GM21526 (cell line): ENCODE measurements around the gene MAF.

Experiments
- ATAC-seq: cut with Tn5 transposase; IDR thresholded peaks from one replicate; pipeline ENCODE4 v1.9.1; 2021; ENCODE audit warnings: moderate library complexity; ENCODE audit not compliant: unreplicated experiment, low FRiP score

The MAF gene

DNA sequence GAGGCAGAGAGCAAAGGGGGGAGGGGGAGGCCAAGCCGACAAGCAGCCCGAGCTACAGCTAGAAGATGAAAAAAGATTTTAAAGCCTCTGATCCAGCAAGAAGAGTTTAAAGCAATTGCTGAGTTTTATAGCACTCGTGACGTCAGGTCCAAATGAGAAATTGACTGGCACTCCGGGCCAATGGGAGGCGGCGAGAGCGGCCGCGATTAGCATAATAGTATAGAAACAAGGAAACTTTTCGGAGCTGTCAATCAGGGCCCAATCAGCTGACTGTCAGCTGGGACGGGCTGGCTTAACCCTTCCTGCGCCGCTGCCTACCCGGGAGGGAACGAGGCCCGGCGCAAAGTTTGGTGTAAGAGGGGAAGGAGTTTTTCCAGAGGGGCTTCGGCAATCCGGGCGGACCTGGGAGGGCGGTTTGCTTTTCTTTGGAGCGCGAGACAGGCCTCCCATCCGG lies at the start of gene MAF:
MAF (minus strand) TSS at position 100 of the 454 bp plus-strand sequence. CDS start 835 bp downstream, outside the sequence.
- ATAC-seq = no peak

DNA sequence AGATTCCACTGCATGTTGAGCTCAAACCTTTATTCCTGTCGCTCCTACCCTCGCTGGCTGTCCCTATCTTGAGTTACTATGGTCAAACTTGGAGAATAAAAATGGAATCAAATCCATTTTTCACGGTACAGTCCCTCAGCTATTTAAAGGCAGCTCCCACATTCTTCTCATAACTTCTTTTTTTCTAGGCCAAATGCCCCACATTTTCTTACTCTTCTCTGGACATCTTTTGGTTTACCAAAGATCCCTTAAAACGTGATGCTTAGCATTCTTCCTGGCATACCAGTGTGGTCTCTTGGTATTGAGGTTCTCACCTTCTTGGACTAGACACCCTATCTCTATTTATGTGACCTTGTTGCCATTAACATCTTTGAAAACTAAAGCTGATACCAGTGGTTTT lies 48.3 kb upstream of the MAF start:
- ATAC-seq = no peak

DNA sequence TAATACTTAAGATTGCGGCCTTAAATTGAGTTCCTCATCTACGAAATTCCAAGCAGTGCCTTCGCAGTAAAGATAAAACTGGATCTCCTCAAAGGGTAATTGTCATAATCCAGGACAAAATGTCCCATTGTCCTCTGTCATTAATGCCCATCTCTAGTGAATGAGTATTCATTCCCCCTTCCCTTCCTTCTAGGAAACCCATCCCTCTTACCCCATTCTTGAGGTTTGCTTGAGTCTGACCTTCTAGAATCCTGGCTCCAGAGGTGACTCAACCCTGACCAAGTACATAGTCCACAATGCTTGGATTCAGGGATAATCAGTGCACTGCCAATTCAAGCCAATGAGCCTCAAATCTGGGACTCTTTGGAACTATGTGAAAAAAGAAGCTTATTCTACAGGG lies 47.0 kb upstream of the MAF start:
- no peak for ATAC-seq

DNA sequence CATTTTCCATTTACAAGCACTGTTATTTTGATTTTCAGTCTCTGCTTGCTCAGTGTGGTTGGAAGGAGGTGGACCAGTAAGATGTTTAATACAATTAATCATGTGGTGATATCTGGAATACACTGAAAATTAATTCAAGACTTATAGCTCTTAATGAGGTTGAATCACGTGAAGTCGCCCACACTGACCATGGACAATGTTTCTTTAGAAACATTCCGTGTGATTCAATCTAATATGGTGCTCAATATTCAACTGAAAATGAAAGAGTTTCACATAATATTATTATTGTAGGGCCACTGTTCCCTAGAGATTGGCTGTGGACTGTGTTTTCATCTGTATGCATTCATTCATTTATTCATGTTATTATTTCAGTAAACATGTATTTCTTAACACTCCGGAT lies 45.2 kb upstream of the MAF start:
- ATAC-seq = no peak

DNA sequence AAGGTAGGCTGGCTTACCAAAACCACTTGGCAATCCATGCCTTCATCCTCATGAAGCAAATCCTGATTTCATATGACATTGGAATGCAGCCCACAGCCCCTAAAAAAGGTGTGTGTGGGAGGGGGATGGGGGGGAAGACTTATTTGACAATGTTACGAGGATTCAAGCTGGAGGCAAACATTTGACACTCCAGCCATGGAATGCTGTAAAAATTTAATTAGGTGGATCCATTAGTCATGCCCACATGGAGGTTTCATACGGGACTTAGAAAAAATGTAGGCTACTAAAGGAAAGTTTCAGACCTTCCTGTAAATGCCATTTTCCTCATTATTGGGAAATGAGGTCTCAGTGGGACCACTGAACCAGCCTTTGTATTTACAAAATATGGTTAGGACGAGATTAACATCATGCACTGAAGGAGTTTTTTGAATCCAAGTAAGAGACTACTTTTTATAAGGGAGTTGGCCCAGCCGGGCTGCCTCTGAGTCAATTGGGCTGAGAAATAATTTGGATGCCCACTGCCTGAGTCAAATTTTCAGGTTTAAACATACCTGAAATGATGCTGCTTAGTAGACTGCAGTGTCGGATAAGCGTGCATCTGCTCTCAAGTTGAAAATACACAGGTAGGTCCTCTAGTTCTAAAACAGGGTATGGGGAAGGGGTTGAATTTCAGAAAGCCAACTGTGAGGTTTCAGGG lies 44.6 kb upstream of the MAF start:
- no peak for ATAC-seq

DNA sequence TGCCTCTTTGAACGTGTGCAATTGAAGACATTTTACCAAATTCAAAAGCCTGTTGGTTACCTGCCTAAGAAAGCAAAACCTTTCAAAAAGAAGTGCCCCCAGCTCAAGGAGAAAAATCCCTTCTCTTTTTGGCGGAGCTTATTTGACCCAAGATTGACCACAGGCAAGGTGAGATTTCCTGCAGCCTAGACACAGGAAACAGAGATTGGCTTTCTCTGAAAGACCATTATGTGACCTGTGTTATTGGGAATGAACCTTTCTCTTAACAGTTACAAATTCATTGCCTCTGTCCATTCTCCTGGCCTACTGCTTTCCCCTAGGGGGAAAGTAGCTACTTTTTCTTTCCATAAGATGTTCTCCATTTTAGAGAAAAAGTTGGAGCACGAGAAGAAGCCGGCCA lies 42.1 kb upstream of the MAF start:
- no peak for ATAC-seq

DNA sequence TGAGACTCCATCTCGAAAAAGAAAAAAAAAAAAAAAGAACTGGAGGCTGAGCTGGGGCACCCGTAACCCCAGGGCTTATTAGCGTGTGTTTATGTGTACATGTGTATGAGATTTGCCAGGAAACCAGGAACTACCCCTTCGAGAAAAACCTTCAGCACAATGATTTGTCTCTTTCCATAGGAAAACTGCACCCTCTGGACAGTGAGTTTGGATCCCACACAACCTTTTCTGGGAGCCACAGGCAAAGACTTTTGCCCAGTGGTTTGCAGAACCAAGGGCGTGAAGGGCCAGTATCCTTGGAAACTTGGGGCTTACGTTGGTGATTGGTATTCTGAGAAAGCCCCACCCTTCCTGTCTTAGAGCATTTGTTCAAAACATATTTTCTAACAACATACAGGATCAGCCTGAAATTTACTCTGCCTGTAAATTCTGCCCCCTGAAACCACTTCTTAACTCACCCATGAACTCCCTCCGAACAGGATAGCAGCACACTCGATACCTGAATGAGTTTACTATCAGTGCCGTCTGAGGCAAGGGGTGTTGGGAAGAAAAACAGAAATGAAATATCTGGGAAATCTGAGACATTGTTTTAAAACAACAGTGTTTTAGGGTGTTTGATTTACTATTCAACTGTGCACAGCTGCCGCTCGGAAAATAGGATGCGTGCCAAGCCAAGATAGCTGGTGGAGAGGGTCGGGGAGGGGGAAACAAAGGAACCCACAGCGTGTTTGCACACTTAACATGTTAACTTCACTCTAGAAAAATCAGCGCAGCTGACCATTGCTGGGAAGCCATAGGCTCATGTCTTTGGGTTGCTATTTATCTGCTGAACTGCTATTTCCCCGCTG lies 40.2 kb upstream of the MAF start:
- no peak for ATAC-seq

DNA sequence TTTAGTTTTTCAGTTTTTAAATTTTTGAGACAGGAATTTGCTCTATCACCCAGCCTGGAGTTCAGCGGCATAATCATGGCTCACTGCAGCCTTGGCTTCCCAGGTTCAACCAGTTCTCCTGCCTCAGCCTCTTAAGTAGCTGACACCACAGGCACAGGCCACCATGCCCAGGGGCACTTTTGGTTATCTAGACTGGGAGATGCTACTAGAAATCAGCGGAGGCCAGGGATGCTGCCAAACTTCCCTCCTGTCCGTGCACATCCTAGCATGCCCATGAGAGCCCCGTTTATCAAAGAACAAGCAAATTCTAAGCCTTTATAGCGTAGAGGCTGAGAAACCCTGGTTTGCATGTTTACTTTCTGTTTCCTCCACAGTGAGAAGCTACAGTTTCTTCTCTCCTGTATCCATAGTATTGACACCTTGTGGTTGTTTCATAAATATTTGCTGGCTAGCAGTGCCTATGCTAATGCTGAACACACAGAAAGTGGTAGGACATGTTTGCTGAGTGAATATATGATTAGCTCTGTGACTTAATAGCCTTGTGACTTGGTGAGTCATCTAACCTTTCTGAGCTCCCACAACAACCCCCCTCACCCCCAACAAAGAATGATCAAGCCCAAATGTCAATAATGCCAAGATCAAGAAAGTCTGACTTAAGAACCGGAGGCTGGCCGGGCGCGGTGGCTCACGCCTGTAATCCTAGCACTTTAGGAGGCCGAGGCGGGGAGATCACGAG lies 39.2 kb upstream of the MAF start:
- no peak for ATAC-seq

DNA sequence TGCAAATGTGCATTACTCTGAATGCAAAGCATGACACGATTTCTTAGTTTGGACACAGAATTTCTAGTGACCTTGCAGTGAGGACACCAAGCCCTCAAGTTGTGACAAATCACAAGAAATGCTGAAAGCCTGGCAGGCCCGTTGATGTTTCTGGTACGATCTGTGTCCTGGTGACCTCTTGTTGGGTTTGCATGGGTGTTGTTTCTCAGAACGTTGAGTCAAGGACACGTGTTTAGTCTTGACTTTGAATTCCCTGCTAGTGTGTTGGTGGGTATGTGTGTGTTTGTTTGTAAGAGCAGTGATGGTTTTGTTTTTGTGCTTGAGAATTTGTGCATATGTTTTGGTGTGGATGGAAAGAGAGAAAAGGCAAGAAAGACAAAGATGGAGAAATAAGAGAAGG lies 37.8 kb upstream of the MAF start:
- ATAC-seq = no peak

DNA sequence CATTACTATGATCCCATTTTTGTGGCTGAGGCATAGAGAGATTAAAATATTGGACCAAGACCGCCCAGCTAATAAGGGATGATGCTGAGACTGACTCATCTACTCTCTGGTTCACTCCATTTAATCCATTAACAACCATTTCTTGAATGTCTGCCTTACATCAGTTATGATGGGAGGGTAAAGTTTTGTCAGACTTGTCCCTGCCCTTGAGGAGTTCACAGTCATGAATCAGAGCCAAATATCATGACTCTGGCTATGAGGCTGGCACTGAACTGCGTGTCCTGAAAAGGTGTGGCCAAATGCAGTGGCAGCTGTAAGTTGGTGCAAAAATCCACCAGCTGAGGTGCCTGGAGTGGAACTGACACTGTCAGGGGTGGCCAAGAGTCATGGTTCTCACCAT lies 35.0 kb upstream of the MAF start:
- no peak for ATAC-seq

DNA sequence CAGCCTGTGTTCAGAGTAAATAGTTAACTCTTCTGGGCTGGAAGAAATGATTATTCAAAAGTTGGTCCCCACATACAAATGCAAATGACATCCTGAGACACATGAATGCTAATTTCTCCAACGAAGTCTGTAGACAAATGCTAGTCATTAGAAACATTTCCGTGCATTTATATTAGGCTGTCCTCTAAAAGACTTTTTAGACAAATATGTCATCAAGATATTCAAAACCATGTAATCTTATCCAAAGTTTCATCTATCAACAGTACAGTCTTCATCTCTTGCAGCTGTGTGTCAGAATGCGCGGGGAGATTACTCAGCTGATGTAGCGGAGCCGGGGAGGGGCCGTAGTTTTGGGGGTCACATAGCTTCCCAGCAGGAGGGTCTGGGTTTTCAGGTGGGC lies 33.8 kb upstream of the MAF start:
- no peak for ATAC-seq

DNA sequence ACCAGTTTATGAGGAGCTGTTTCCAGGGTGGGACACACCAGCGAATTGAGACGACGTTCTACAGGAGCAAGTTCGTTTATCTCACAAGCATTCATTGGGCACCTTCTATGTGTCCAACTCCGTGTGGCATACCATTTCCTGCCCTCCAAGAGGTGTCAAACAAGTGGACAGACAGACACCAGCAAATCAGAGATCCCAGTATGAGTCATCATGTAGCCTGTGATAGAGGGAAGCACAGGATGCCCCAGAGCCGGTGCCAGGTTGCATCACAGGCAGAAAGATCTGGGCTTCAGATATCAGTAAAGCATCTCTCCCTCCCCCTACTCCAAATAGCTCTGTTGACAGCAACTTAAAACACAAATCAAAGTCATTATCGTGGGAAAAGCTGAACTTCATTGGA lies 31.8 kb upstream of the MAF start:
- ATAC-seq = no peak

DNA sequence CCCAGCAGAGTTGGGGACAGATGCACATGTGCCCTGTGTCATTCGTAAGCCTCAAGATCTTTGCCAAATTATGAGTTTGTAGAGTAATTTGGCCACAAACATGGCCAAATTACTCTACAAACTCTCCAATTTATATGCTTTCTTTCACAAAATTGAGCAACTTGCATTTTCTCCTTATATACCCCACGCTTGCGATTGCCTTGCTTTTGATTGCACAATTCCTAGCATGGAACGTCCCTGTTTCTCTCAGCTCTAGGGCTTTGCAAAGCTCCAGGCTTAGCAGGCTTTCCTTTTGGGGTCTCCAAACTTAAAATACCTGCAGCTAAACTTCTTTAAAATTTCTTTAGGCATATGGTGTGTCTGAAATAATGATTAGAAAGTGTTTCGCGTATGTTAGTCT lies 28.5 kb upstream of the MAF start:
- ATAC-seq = no peak

DNA sequence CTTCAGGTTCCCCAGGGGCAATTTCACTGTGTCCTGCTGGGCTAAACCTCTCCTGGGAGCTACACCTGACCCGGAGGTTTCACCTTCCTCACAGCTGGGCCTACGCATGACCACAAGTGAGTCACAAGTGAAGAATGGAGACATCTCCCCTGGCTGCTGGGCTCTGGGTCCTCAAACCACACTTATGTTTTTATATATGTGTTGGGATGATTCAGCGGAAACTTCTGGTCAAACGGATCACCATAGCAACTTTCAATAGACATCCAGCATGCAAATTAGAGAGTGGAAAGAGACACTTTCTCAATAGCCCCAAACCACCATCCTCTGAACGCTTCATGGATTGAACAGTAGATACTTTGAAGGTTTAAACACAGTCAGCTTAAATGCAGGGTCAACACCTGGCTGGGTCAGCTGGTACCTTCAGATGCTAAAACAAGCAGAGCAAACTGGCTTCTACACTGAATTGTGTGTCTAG lies 28.0 kb upstream of the MAF start:
- ATAC-seq = peak; percentile 88

DNA sequence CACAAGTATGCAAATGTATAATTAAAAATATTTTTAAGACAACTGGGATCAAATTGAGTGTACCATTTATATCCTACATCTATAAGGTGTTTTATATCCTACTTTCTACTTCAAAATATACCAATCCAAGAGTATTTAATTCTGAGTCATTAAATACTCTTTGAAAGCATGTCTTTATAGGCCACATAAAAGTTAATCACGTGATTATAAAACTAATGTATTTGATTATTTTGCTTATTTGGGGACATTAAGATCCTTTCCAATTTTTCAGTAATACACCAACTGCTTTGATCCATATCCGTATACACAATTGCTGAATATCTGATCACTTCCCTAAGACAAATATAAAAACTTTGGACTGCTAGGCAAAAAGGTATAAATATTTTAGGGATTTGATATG lies 26.6 kb upstream of the MAF start:
- ATAC-seq = no peak

DNA sequence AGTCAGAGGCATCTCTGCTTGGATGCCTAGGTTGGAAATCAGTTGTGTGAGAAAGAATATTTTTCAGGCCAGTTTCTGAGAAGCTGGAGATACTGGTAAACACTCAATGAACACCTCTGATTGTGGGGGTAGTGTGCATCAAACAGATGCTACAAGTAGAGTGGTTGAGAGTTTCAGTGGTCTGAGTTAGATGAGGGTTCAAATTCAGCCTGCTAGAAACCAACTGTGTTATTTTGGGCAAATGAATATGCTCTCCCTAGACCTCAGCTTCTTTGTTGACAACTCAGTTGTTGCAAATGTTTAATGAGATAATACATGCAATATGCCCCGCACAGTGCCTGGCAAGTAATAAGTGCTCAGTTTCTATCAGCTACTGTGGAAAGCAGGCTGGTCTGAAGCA lies 25.2 kb upstream of the MAF start:
- no peak for ATAC-seq

DNA sequence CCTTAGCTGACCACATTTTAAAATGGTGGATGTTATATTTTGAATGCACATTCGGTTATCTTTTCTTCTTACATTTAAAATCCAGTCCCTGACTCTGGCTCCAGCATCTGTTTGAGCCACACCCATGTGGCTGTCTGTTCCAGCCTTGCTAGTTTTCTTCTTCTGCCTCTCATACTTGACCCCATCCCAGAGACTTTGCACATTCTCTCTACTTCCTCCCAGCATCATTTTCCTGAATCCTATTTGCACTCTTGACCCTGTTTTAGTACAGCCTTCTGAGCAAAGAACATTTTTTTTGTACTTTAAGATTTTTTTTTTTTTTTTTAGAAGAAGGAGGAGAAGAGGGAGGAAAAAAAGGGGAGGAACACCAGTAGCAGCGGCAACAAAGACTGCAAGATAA lies 23.3 kb upstream of the MAF start:
- no peak for ATAC-seq

DNA sequence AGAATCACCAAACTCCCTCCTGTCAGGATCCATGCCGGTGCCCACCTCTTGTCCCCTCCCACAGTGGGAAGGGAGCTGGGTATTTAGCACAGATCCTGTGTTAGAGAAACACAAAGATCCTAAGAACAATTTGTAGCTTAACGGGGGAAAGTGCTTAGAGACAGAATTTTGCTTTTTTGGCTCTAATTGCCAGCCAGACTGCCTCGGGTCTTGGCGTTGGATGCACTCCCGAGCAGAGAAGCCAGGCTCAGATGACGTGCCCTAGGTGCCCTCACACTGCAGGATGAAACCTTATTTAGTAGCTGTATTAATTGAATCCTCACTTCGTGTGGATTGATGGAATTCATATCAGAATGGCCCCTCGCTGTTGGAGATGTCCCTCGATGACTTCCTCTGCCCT lies 22.5 kb upstream of the MAF start:
- ATAC-seq = no peak

DNA sequence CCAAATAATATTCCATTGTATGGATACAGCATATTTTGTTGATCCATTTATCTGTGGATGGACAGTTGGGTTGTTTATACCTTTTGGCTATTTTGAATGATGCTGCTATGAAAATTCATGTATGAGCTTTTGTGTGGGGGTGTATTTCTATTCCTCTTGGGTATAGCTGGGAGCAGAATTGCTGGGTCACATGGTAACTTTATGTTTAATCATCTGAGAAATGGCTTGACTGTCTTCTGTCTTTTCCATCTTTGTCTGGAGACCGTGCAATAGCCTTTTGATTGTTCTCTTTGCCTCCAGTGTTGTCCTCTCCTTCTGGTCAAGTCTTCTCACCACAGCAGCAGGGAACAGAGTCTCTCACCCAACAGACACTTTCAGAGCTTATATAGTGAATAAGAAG lies 20.5 kb upstream of the MAF start:
- ATAC-seq = no peak

DNA sequence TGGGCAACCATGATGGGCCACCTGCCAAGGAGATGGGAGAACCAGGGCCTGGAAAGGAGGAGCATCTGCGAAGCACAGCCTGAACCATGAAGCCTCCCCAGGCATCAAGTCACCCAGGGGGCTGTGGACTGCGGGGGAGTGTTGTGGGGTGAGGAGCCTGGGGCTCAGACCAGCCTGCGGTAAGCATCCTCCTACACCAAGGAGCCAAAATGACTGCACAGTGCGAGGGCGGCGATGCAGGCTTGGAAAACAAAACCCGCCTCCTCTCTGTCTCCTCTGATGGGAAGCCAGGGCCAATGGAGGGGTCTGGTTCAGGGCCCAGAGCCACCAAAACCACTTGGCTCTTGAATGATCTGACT lies 18.1 kb upstream of the MAF start:
- no peak for ATAC-seq

DNA sequence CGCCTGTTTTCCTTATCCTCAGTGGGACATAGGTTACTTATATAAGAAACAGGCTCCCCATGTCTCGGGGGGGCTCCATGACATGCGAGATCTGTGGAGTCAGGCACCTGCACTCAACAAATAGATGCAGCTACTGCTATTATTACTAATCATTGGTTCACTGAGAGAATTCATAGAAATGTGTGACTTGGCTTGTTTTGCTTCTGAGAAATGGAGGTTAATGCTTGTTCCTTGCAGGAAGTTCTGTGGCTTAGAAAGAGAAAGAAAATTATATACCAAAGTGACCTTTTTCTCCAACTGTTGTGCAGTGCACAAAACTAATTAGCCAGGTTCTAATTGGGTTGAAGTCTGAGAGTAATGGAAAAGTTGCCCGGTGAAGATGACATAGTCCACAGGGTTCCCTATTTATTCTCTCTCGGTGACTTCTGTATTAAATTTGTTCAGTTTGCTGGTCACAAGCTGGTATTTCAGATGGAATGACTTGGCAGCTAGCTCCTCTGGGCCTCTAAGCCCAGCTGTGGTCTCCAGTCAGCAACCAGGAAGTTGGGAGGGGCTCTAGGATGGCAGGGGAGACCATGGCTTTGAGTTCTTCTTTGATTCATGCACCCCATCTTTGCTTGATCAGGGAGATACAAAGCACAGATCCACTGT lies 17.6 kb upstream of the MAF start:
- ATAC-seq = no peak
